Activated CD8-positive, alpha-beta memory T cell treated with anti-CD3 and anti-CD28 coated beads, Interleukin-2, amount 50 U/mL, for 24 hours (primary cell): ENCODE measurements around the gene SYK.

Experiments used
- DNase-seq: peaks from one replicate; pipeline ENCODE4 v3.0.0-alpha.2; 2020; ENCODE audit errors: extremely low read depth

Gene SYK

GRCh38 chr9:90945336-90945735 lies 143.7 kb downstream of the SYK start:
- DNase-seq = no peak

GRCh38 chr9:90946982-90947381 lies 145.4 kb downstream of the SYK start:
- no peak for DNase-seq
